ENCODE results near the gene CTSL.
"Not testable (repeated sequence)": the region's sequence is repeated elsewhere in the genome, so short reads cannot be mapped to it uniquely, and the experiment has no call there.

GRCh38 chr9:87759980-87760379 is 34.1 kb downstream of the CTSL start:
- not testable (repeated sequence) for TF ChIP-seq CTCF (optimal IDR thresholded peaks at IDR 0.05 in 1 of 3, IDR thresholded peaks at IDR 0.05 in 1 of 3, conservative IDR thresholded peaks at IDR 0.05 in 1 of 3; ENCODE audit: extremely low read depth in 1 of 3, insufficient read depth in 2 of 3, low read length in 3 of 3); EZH2 (IDR thresholded peaks at IDR 0.05; ENCODE audit: low read length)

All from keratinocyte (primary cell).